ENCODE data around the gene EDDM13.
"Not testable (repeated sequence)": the region's sequence is repeated elsewhere in the genome, so short reads cannot be mapped to it uniquely, and the experiment has no call there.

Gene EDDM13, protein sequence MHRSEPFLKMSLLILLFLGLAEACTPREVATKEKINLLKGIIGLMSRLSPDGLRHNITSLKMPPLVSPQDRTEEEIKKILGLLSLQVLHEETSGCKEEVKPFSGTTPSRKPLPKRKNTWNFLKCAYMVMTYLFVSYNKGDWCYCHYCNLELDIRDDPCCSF

DNA sequence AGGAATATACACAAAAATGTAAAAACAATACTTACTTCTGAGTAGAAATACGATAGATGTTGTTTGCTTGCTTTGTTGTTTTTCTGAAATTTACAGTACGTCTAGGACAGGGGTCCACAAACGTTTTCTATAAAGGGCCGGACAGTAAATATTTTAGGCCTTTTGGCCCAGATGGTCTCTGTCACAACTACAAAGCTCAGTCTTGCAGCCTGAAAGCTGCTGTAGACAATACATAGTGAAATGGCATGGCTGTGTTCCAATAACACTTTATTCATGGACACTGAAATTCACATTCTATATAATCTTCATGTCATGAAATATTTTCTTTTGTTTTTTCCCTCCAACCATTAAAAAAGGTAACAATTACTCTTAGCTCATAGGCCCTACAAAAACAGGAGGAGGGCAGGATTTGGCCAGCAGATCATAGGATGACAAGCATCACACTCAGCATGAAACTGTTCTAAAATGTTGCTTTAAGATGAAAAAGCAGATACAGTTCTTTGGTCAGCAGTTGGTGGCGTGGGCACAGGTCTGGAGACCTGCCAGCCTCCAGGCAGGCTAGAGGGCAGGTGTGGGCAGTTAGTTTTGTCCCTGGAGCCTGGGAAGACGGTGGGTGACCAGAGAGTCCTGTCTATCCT lies at the start of gene EDDM13:
EDDM13 (plus strand) TSS at position 588 of the 638 bp plus-strand sequence. CDS start 87 bp downstream, outside the sequence.
- Histone ChIP-seq H3K4me1 (ENCODE audit: control insufficient read depth, insufficient read depth, low read length) (no peaks in the 10 kb centered on the region), H3K9ac (ENCODE audit: low read length) (no peak within 1 kb of the TSS), H3K27me3 (ENCODE audit: control insufficient read depth, insufficient read depth, low read length) (no peaks in the 10 kb centered on the region), H3K4me3 (ENCODE audit: low read length) (no peak within 1 kb of the TSS), H3K36me3 (ENCODE audit: control insufficient read depth, insufficient read depth, low read length) (no peaks in the 10 kb centered on the region), H3K9me3 (ENCODE audit: control insufficient read depth, low read length) (no peaks in the 10 kb centered on the region)

DNA sequence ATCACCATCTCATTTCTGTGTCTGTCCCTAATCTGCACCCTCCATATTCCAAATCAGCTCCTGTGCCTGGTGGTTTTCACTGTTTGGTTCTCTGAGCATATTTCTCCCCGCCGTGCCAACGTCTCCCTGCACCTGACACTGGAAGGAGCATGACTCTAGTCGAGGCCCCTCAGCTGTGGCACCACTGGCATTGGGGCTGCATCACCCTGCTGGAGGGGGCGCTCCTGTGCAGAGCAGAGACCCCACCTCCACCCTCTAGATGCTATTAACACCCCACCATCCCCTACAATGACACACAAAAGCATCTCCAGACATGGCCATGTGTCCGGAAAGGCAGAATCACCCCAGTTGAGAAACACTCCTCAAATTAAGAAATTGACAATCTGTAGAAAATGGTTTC lies 49.6 kb upstream of the EDDM13 start:
- no peak overlapping the region for H3K4me3 ChIP-seq (ENCODE audit: low read length)
- H3K4me1 ChIP-seq (ENCODE audit: control insufficient read depth, insufficient read depth, low read length) = no peaks in the 10 kb centered on the region
- H3K36me3 ChIP-seq (ENCODE audit: control insufficient read depth, insufficient read depth, low read length) = no peaks in the 10 kb centered on the region
- peaks cover 2% of the 10 kb centered on the region for H3K27me3 ChIP-seq (ENCODE audit: control insufficient read depth, insufficient read depth, low read length)
- no peak overlapping the region for H3K9ac ChIP-seq (ENCODE audit: low read length)
- no peaks in the 10 kb centered on the region for H3K9me3 ChIP-seq (ENCODE audit: control insufficient read depth, low read length)

DNA sequence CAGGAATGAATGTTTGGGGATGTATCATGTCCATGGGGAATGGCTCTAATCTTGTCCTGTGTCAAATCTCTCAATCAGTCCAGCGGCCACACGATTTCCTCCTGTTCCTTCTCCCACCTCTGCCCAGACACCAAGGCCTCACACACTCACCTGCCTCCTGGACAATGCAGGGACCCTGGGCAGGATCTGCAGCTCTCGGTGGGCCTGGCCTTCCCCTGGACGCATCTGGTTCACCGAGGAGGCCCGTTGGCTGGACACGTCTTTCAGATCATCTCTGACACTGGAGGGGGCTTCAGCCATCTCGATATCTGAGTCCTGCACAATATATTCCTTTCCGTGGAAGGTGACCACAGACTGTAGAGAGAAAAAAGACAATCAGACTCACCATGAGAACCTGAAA lies 49.1 kb upstream of the EDDM13 start:
- no peaks in the 10 kb centered on the region for H3K27me3 ChIP-seq (ENCODE audit: control insufficient read depth, insufficient read depth, low read length)
- H3K4me1 ChIP-seq (ENCODE audit: control insufficient read depth, insufficient read depth, low read length) = no peaks in the 10 kb centered on the region
- no peaks in the 10 kb centered on the region for H3K9me3 ChIP-seq (ENCODE audit: control insufficient read depth, low read length)
- no peak overlapping the region for H3K4me3 ChIP-seq (ENCODE audit: low read length)
- no peaks in the 10 kb centered on the region for H3K36me3 ChIP-seq (ENCODE audit: control insufficient read depth, insufficient read depth, low read length)
- H3K9ac ChIP-seq (ENCODE audit: low read length) = no peak overlapping the region

DNA sequence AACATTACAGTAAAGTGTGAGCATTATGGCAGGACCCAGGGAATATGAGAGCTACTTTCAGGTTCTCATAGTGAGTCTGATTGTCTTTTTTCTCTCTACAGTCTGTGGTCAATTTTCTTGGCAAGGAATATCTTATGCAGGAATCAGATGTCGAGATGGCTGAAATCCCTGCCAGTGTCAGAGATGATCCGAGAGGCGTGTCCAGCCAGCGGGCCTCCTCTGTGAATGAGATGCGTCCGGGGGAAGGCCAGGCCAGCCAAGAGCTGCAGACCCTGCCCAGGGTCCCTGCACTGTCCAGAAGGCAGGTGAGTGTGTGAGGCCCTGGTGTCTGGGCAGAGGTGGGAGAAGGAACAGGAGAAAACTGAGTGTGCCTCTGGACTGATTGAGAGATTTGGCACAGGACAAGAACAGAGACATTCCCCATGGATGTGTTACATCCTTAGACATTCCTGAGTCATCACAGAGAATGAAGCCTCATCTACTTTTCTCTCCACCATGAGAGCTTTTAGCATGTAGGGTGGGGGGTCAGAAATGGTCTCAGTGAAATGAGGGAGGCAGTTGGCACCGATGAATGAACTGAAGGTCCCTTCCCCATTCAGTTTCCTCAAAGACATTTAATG lies 27.3 kb upstream of the EDDM13 start:
- no peaks in the 10 kb centered on the region for H3K27me3 ChIP-seq (ENCODE audit: control insufficient read depth, insufficient read depth, low read length)
- H3K36me3 ChIP-seq (ENCODE audit: control insufficient read depth, insufficient read depth, low read length) = no peaks in the 10 kb centered on the region
- H3K9ac ChIP-seq (ENCODE audit: low read length) = no peak overlapping the region
- H3K4me1 ChIP-seq (ENCODE audit: control insufficient read depth, insufficient read depth, low read length) = no peaks in the 10 kb centered on the region
- no peaks in the 10 kb centered on the region for H3K9me3 ChIP-seq (ENCODE audit: control insufficient read depth, low read length)
- H3K4me3 ChIP-seq (ENCODE audit: low read length) = no peak overlapping the region

DNA sequence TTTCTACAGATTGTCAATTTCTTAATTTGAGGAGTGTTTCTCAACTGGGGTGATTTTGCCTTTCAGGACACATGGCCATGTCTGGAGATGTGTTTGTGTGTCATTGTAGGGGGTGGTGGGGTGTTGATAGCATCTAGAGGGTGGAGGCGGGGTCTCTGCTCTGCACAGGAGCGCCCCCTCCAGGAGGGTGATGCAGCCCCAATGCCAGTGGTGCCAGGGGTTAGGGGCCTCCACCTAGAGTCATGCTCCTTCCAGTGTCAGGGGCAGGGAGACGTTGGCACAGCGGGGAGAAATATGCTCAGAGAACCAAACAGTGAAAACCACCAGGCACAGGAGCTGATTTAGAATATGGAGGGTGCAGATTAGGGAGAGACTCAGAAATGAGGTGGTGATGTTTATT lies 26.8 kb upstream of the EDDM13 start:
- not testable (repeated sequence) for H3K36me3 ChIP-seq (ENCODE audit: control insufficient read depth, insufficient read depth, low read length); H3K4me3 ChIP-seq (ENCODE audit: low read length); H3K27me3 ChIP-seq (ENCODE audit: control insufficient read depth, insufficient read depth, low read length)

DNA sequence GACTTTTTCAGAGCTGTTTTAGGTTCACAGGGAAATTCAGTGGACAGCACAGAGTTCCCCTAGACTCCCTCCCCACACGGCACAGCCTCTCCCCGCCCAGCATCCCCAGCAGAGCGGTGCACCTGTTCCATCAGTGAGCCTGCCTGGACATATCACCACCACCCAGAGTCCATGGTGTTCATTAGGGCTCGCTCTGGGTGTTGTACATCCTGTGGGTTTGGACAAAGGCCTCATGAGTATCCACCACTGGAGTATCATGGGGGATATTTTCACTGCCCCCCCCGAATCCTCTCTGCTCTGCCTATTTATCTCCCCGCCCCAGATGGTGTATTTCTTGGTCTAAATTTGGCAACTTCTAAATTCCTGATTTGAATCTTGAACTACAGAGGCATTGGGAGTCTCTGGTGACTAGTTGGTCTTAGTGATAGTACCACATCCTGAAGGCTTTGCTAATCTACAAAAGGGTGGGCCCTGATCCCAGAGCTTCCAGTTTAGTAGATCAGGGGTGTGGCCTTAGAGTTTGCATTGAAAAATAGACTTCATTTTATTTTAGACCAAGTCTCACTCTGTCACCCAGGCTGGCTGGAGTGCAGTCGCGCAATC lies 23.7 kb upstream of the EDDM13 start:
- not testable (repeated sequence) for H3K36me3 ChIP-seq (ENCODE audit: control insufficient read depth, insufficient read depth, low read length); H3K27me3 ChIP-seq (ENCODE audit: control insufficient read depth, insufficient read depth, low read length); H3K9ac ChIP-seq (ENCODE audit: low read length); H3K4me1 ChIP-seq (ENCODE audit: control insufficient read depth, insufficient read depth, low read length); H3K4me3 ChIP-seq (ENCODE audit: low read length); H3K9me3 ChIP-seq (ENCODE audit: control insufficient read depth, low read length)

More for the DNA sequence above, 26.8 kb upstream of the EDDM13 start:
- H3K4me1 ChIP-seq (ENCODE audit: control insufficient read depth, insufficient read depth, low read length); H3K9ac ChIP-seq (ENCODE audit: low read length); H3K9me3 ChIP-seq (ENCODE audit: control insufficient read depth, low read length): not testable (repeated sequence)

DNA sequence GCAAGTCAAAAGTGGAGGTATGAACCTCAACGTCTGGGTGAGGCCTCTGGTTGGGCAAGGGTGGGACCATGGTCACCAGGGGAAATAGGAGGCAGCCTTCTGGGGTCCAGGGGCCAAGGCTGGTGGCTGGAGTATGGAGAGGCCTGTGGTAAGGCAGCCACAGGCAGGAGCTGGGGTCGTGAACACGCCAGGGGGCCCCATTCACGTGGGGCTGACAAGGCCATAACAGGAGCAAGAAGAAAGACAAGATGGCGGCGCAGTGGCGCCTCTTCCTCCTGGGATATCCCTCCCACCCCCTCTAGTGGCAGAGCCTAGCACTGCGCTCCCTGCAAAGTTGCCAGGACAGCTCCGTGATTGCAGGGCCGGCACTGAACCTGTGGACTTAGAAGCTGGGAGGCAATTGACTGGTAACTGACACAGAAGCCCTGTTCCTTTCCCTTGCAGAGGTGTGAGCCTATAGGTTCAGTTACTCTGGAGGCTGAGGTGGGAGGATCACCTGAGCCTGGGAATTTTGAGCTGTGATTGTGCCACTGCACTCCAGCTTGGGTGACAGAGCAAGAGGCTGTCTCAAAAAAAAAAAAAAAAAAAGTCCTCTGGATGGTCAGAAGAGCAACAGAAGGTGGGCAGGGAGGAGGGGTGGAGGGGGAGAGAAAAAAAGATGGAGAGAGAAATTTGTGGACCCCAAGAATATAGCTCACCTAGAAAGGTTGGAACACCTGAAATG lies 19.7 kb upstream of the EDDM13 start:
- no peak overlapping the region for H3K9ac ChIP-seq (ENCODE audit: low read length)
- H3K27me3 ChIP-seq (ENCODE audit: control insufficient read depth, insufficient read depth, low read length) = no peaks in the 10 kb centered on the region
- H3K4me1 ChIP-seq (ENCODE audit: control insufficient read depth, insufficient read depth, low read length) = no peaks in the 10 kb centered on the region
- no peaks in the 10 kb centered on the region for H3K9me3 ChIP-seq (ENCODE audit: control insufficient read depth, low read length)
- no peak overlapping the region for H3K4me3 ChIP-seq (ENCODE audit: low read length)
- H3K36me3 ChIP-seq (ENCODE audit: control insufficient read depth, insufficient read depth, low read length) = no peaks in the 10 kb centered on the region

DNA sequence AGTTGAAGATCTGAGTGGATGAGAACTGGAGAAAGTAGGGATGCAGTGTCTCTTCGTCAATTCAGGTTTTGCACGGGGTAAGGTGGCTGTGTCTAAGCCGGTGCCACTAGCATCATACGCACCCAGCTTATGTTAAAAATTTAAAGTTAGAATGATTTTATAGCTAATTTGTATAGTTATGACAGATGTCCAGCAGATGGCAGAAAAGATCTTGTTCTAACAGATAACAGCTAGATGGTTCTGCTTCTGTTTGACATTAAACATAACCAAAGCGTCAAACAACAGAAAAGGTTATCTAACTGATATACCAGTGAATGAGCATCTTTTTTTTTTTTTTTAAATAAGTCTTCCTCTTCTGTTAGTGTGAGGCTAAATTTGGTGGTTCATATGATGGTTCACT lies 18.8 kb upstream of the EDDM13 start:
- no peak overlapping the region for H3K4me3 ChIP-seq (ENCODE audit: low read length)
- H3K9ac ChIP-seq (ENCODE audit: low read length) = no peak overlapping the region
- H3K9me3 ChIP-seq (ENCODE audit: control insufficient read depth, low read length) = no peaks in the 10 kb centered on the region
- H3K4me1 ChIP-seq (ENCODE audit: control insufficient read depth, insufficient read depth, low read length) = no peaks in the 10 kb centered on the region
- H3K27me3 ChIP-seq (ENCODE audit: control insufficient read depth, insufficient read depth, low read length) = no peaks in the 10 kb centered on the region
- no peaks in the 10 kb centered on the region for H3K36me3 ChIP-seq (ENCODE audit: control insufficient read depth, insufficient read depth, low read length)

DNA sequence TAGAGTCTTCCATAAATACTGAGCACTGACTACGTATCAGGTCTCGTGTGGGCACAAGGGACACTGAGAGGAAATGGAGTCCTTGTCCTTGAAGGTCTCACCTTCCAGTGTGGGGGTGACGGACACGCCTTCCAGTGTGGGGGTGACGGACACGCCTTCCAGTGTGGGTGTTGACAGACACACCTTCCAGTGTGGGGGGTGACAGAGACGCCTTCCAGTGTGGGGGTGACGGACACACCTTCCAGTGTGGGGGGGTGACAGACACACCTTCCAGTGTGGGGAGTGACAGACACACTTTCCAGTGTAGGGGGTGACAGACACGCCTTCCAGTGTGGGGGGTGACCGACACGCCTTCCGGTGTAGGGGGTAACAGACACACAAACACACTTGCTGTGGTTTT lies 14.3 kb upstream of the EDDM13 start:
- Histone ChIP-seq H3K36me3 (ENCODE audit: control insufficient read depth, insufficient read depth, low read length) (no peaks in the 10 kb centered on the region), H3K4me1 (ENCODE audit: control insufficient read depth, insufficient read depth, low read length) (no peaks in the 10 kb centered on the region), H3K9ac (ENCODE audit: low read length) (no peak overlapping the region), H3K4me3 (ENCODE audit: low read length) (no peak overlapping the region), H3K27me3 (ENCODE audit: control insufficient read depth, insufficient read depth, low read length) (no peaks in the 10 kb centered on the region), H3K9me3 (ENCODE audit: control insufficient read depth, low read length) (no peaks in the 10 kb centered on the region)

DNA sequence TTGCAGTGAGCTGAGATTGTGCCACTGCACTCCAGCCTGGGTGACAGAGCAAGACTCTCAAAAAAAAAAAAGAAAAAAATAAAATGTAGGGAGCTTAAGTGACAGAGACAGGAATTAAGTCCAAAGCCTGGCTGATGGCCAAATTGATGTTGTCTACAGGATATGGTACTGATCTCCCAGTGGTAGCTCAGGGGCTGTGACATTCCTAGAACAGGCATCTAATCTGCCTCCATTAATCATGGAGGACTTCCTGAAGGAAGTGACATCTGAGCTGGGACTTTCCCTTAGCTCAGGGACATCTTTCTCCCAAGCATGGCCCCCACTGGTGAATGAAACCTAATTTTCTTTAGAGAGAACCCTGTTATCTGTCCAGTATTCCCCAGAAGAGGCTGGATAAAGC lies 11.4 kb upstream of the EDDM13 start:
- Histone ChIP-seq H3K9ac (ENCODE audit: low read length) (no peak overlapping the region), H3K4me3 (ENCODE audit: low read length) (no peak overlapping the region), H3K36me3 (ENCODE audit: control insufficient read depth, insufficient read depth, low read length) (no peaks in the 10 kb centered on the region), H3K9me3 (ENCODE audit: control insufficient read depth, low read length) (no peaks in the 10 kb centered on the region), H3K27me3 (ENCODE audit: control insufficient read depth, insufficient read depth, low read length) (no peaks in the 10 kb centered on the region), H3K4me1 (ENCODE audit: control insufficient read depth, insufficient read depth, low read length) (no peaks in the 10 kb centered on the region)

DNA sequence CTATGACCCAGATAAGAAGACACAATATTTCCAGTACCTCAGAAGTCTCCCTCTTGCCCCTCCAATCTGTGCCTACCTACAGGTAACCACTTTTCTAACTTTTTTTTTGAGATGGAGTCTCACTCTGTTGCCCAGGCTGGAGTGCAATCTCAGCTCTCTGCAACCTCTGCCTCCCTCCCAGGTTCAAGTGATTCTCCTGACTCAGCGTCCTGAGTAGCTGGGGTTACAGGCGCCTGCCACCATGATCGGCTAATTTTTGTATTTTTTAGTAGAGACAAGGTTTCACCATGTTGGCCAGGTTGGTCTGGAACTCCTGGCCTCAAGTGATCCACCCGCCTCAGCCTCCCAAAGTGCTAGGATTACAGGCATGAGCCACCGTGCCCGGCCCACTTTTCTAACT lies 10.6 kb upstream of the EDDM13 start:
- not testable (repeated sequence) for H3K4me3 ChIP-seq (ENCODE audit: low read length); H3K36me3 ChIP-seq (ENCODE audit: control insufficient read depth, insufficient read depth, low read length); H3K4me1 ChIP-seq (ENCODE audit: control insufficient read depth, insufficient read depth, low read length); H3K9me3 ChIP-seq (ENCODE audit: control insufficient read depth, low read length); H3K9ac ChIP-seq (ENCODE audit: low read length); H3K27me3 ChIP-seq (ENCODE audit: control insufficient read depth, insufficient read depth, low read length)

DNA sequence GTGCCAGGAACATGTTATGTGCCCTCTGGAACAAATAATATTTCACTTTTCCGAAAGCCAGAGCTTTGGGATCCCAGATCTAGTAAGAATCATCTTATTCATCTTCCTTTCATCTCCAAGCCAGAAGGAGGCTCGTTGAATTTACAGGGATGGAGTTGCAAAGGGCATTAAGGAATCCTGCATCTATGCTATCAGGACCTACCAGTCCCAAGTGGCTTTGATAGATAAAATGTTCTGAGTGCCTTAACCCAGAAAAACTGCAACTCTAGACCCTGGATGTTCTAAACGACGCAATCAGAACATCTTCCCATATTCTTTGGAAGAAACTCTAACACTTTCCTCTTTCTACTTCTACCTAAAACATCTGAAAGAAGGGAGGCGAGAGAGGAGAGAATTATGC lies 9.2 kb upstream of the EDDM13 start:
- H3K4me1 ChIP-seq (ENCODE audit: control insufficient read depth, insufficient read depth, low read length) = no peaks in the 10 kb centered on the region
- no peaks in the 10 kb centered on the region for H3K9me3 ChIP-seq (ENCODE audit: control insufficient read depth, low read length)
- no peak overlapping the region for H3K9ac ChIP-seq (ENCODE audit: low read length)
- no peaks in the 10 kb centered on the region for H3K36me3 ChIP-seq (ENCODE audit: control insufficient read depth, insufficient read depth, low read length)
- no peak overlapping the region for H3K4me3 ChIP-seq (ENCODE audit: low read length)
- no peaks in the 10 kb centered on the region for H3K27me3 ChIP-seq (ENCODE audit: control insufficient read depth, insufficient read depth, low read length)
